Medulla oblongata (tissue), 1 donor: Measurements from ENCODE around the gene LCE1F.

Experiments
- DNase-seq: peaks from one replicate; pipeline ENCODE4 v3.0.0-alpha.2; 2015; ENCODE audit errors: extremely low spot score

LCE1F gene

GRCh38 chr1:152774875-152775274, at the start of gene LCE1F:
LCE1F (plus strand) TSS chr1:152775140; CDS start chr1:152776372, 1,232 bp downstream.
- DNase-seq: no peak

- DNase-seq: no peak
Observed at GRCh38 chr1:152725261-152725660, 49.7 kb upstream of the LCE1F start.

- no peak for DNase-seq
Observed at GRCh38 chr1:152728986-152729385, 46.0 kb upstream of the LCE1F start.

- no peak for DNase-seq
Observed at GRCh38 chr1:152735648-152736047, 39.3 kb upstream of the LCE1F start.

- DNase-seq: no peak
Observed at GRCh38 chr1:152737997-152738396, 36.9 kb upstream of the LCE1F start.

- no peak for DNase-seq
Observed at GRCh38 chr1:152739841-152740240, 35.1 kb upstream of the LCE1F start.

GRCh38 chr1:152741656-152742055, 33.3 kb upstream of the LCE1F start:
- no peak for DNase-seq

- no peak for DNase-seq
Observed at GRCh38 chr1:152743371-152744145, 31.4 kb upstream of the LCE1F start.

- DNase-seq: no peak
Observed at GRCh38 chr1:152745289-152745704, 29.6 kb upstream of the LCE1F start.

GRCh38 chr1:152745765-152746444, 29.0 kb upstream of the LCE1F start:
- no peak for DNase-seq

- DNase-seq: no peak
Observed at GRCh38 chr1:152747831-152748230, 27.1 kb upstream of the LCE1F start.

GRCh38 chr1:152752225-152752624, 22.7 kb upstream of the LCE1F start:
- no peak for DNase-seq

GRCh38 chr1:152753586-152753985, 21.4 kb upstream of the LCE1F start:
- no peak for DNase-seq

GRCh38 chr1:152756872-152757271, 18.1 kb upstream of the LCE1F start:
- no peak for DNase-seq

GRCh38 chr1:152757747-152758146, 17.2 kb upstream of the LCE1F start, which contains the start of gene KPRP:
KPRP (plus strand) TSS chr1:152758025; CDS start chr1:152759589, 1,564 bp downstream.
- DNase-seq: no peak

- DNase-seq: no peak
Observed at GRCh38 chr1:152758636-152759035, 16.3 kb upstream of the LCE1F start.

GRCh38 chr1:152759453-152760173, 15.3 kb upstream of the LCE1F start:
- DNase-seq: no peak

GRCh38 chr1:152760551-152761190, 14.3 kb upstream of the LCE1F start:
- DNase-seq: no peak

GRCh38 chr1:152761609-152762213, 13.2 kb upstream of the LCE1F start:
- DNase-seq: no peak

- no peak for DNase-seq
Observed at GRCh38 chr1:152768847-152769533, 6.0 kb upstream of the LCE1F start.

- no peak for DNase-seq
Observed at GRCh38 chr1:152770411-152770810, 4.5 kb upstream of the LCE1F start.
